Measurements from ENCODE around the gene FAM24A. TPM values are rescaled to one million over a fixed set of nuclear protein-coding genes. Genes with fewer than 3 reads are reported as not detected.

FAM24A gene
- total and polyA plus RNA-seq, 10 of the 15 experiments (the other 5 are each of a cell fraction or from before 2014, with no cell fraction given) = not detected

GRCh38 chr10:122894261-122894944 lies 16.0 kb upstream of the FAM24A start:
- DNase-seq (ENCODE audit: low read depth, low spot score) = no peak
- Histone ChIP-seq H3K27me3 (replicated peaks in 1 of 2; ENCODE audit: control insufficient read depth in 2 of 2, insufficient read depth in 2 of 2, low read length in 1 of 2) (no peaks in the 10 kb centered on the region), H4K20me1 (ENCODE audit: control insufficient read depth, insufficient read depth) (no peaks in the 10 kb centered on the region), H3K4me2 (ENCODE audit: control insufficient read depth, insufficient read depth) (peak overlapping the region; percentile 42; the same call in 1 of the 2 replicates), H3K4me1 (ENCODE audit: control insufficient read depth, insufficient read depth, low read length) (no peaks in the 10 kb centered on the region), H3K9me3 (replicated peaks; ENCODE audit: control insufficient read depth, insufficient read depth, low read length) (no peaks in the 10 kb centered on the region), H3K79me2 (ENCODE audit: control insufficient read depth, insufficient read depth, low read length) (no peaks in the 10 kb centered on the region), H3K4me3 (0 out of 2 replicates have a peak overlapping the region, but pooled peaks have one; percentile 24), H3K27ac (ENCODE audit: control insufficient read depth, insufficient read depth) (no peak overlapping the region), H3K36me3 (ENCODE audit: control insufficient read depth in 2 of 2, insufficient read depth in 2 of 2, low read length in 1 of 2) (no peaks in the 10 kb centered on the region), H3K9ac (ENCODE audit: control insufficient read depth, insufficient read depth, low read length) (no peak overlapping the region; the same call in 1 of the 2 replicates), H2AFZ (ENCODE audit: control insufficient read depth, low read depth, low read length) (peak overlapping the region; percentile 56)
- CTCF ChIA-PET = no interaction called here
- in situ Hi-C loops (cut with MboI) = no loop called here
- ATAC-seq = peak; percentile 51
- BruUV-seq (replicated peaks) = no TSS peak
- intact Hi-C loops (cut with micrococcal nuclease; ENCODE audit: unreplicated experiment) = no loop called here
- RAD21 ChIA-PET (ENCODE audit: unreplicated experiment) = interaction anchor here (0.6 kb wide), 1 partner anchor 614 kb away, joined by 5 read pairs; no protein-coding TSS in a partner anchor
- no peak for FAIRE-seq
- SMC1A ChIA-PET (ENCODE audit: uncharacterized antibody, unreplicated experiment) = no interaction called here
- WGBS (ENCODE audit: insufficient coverage, insufficient replicate concordance, low lambda C conversion rate, missing lambda C conversion rate) = 98% methylated on average over 5 of the region's 5 CpGs
- POLR2A ChIA-PET = no interaction called here
- TF ChIP-seq BHLHE40 (IDR thresholded peaks at IDR 0.05; ENCODE audit: borderline replicate concordance in 1 of 2, low read depth in 2 of 2, low read length in 1 of 2) (no peak), SMC3 (IDR thresholded peaks at IDR 0.05; ENCODE audit: borderline replicate concordance, low read length) (no peak), KAT2A (conservative IDR thresholded peaks at IDR 0.05; ENCODE audit: control insufficient read depth, low read depth, low read length) (no peak), SIX5 (IDR thresholded peaks at IDR 0.05; ENCODE audit: low read depth, low read length, severe bottlenecking) (no peak), SMAD5 (IDR thresholded peaks at IDR 0.05; ENCODE audit: low read depth) (no peak), GABPA (IDR thresholded peaks at IDR 0.05; ENCODE audit: low read depth) (no peak), SRF (IDR thresholded peaks at IDR 0.05; ENCODE audit: low read depth in 2 of 2, low read length in 2 of 2) (no peak), CREM (IDR thresholded peaks at IDR 0.05; ENCODE audit: low read depth) (no peak), TCF7 (IDR thresholded peaks at IDR 0.05; ENCODE audit: borderline replicate concordance) (no peak), HCFC1 (IDR thresholded peaks at IDR 0.05; ENCODE audit: low read length) (no peak), IRF4 (IDR thresholded peaks at IDR 0.05; ENCODE audit: low read depth, low read length) (no peak), NFYB (IDR thresholded peaks at IDR 0.05; ENCODE audit: insufficient read depth, low read depth, low read length) (no peak), ZNF592 (IDR thresholded peaks at IDR 0.05) (no peak)
- TF ChIP-seq, protein P1, sequence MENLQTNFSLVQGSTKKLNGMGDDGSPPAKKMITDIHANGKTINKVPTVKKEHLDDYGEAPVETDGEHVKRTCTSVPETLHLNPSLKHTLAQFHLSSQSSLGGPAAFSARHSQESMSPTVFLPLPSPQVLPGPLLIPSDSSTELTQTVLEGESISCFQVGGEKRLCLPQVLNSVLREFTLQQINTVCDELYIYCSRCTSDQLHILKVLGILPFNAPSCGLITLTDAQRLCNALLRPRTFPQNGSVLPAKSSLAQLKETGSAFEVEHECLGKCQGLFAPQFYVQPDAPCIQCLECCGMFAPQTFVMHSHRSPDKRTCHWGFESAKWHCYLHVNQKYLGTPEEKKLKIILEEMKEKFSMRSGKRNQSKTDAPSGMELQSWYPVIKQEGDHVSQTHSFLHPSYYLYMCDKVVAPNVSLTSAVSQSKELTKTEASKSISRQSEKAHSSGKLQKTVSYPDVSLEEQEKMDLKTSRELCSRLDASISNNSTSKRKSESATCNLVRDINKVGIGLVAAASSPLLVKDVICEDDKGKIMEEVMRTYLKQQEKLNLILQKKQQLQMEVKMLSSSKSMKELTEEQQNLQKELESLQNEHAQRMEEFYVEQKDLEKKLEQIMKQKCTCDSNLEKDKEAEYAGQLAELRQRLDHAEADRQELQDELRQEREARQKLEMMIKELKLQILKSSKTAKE (IDR thresholded peaks at IDR 0.05; ENCODE audit: low read depth, poor library complexity, severe bottlenecking) = no peak
- TF ChIP-seq, protein P2, sequence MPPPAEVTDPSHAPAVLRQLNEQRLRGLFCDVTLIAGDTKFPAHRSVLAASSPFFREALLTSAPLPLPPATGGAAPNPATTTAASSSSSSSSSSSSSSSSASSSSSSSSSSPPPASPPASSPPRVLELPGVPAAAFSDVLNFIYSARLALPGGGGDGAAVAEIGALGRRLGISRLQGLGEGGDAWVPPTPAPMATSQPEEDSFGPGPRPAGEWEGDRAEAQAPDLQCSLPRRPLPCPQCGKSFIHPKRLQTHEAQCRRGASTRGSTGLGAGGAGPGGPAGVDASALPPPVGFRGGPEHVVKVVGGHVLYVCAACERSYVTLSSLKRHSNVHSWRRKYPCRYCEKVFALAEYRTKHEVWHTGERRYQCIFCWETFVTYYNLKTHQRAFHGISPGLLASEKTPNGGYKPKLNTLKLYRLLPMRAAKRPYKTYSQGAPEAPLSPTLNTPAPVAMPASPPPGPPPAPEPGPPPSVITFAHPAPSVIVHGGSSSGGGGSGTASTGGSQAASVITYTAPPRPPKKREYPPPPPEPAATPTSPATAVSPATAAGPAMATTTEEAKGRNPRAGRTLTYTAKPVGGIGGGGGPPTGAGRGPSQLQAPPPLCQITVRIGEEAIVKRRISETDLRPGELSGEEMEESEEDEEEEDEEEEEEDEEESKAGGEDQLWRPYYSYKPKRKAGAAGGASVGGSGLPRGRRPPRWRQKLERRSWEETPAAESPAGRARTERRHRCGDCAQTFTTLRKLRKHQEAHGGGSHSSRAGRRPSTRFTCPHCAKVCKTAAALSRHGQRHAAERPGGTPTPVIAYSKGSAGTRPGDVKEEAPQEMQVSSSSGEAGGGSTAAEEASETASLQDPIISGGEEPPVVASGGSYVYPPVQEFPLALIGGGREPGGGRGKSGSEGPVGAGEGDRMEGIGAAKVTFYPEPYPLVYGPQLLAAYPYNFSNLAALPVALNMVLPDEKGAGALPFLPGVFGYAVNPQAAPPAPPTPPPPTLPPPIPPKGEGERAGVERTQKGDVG (CRISPR knock-in tag; IDR thresholded peaks at IDR 0.05) = no peak
